H1 (cell line): ENCODE measurements around the gene TRAF3. TPM values are rescaled to one million over a fixed set of nuclear protein-coding genes. Genes with fewer than 3 reads are reported as not detected.

Experiments used
- CTCF ChIA-PET: fragments of 300-600 bp; sonication (Branson Sonifier 250); formaldehyde crosslinking; loops from one replicate; lab custom pipeline; 2021; ENCODE audit not compliant: partially characterized antibody; lab: Charles Lee
- POLR2A ChIA-PET: fragments of 300-600 bp; sonication (Branson Sonifier 250); formaldehyde crosslinking; loops from one replicate; lab custom pipeline; 2021; ENCODE audit warnings: inconsistent platforms; ENCODE audit not compliant: partially characterized antibody; lab: Charles Lee
- DNase-seq, 2 experiments: peaks; one replicate each; pipeline versions ENCODE4 v3.0.0 to v3.0.0-alpha.2; 2010 to 2022; ENCODE audit warnings: low spot score in 2 of 2, low read depth in 1 of 2, mixed read lengths in 1 of 2
- FAIRE-seq: peaks from 2 replicates; lab custom pipeline; 2011; peaks lifted over from hg19 to GRCh38; lab: Jason Lieb, UNC
- H2AFZ ChIP-seq: 2 replicates; pipeline ENCODE4 v1.8.1; 2012; ENCODE audit warnings: low read length, inconsistent platforms
- H2AK5ac ChIP-seq: 2 replicates; pipeline ENCODE4 v1.6.1; 2013; ENCODE audit warnings: low read depth, low read length
- H2BK120ac ChIP-seq: replicated peaks from 2 replicates; pipeline ENCODE3; 2013; ENCODE audit warnings: low read depth, low read length, inconsistent platforms
- H2BK12ac ChIP-seq: 2 replicates; pipeline ENCODE4 v1.6.1; 2013; ENCODE audit warnings: low read depth, low read length
- H2BK15ac ChIP-seq: 2 replicates; pipeline ENCODE4 v1.6.1; 2013; ENCODE audit warnings: low read length
- H2BK20ac ChIP-seq: 2 replicates; pipeline ENCODE4 v1.6.1; 2013; ENCODE audit warnings: low read length
- H2BK5ac ChIP-seq: 2 replicates; pipeline ENCODE4 v1.6.1; 2013; ENCODE audit warnings: low read depth, low read length
- H3K14ac ChIP-seq: 2 replicates; pipeline ENCODE4 v1.6.1; 2013; ENCODE audit warnings: inconsistent platforms; ENCODE audit not compliant: insufficient read length
- H3K18ac ChIP-seq: 2 replicates; pipeline ENCODE4 v1.6.1; 2013; ENCODE audit warnings: low read length; ENCODE audit errors: extremely low read depth
- H3K23ac ChIP-seq: 2 replicates; pipeline ENCODE4 v1.6.1; 2013; ENCODE audit warnings: inconsistent platforms; ENCODE audit not compliant: insufficient read length
- H3K23me2 ChIP-seq: 2 replicates; pipeline ENCODE4 v1.6.1; 2013; ENCODE audit warnings: low read depth, low read length
- H3K27ac ChIP-seq: 2 replicates; pipeline ENCODE4 v1.6.1; 2011; ENCODE audit warnings: low read depth, low read length, inconsistent platforms
- H3K27me3 ChIP-seq, 4 experiments: replicated peaks in 1 of 4; 1 replicate in 1 of 4; 2 replicates in 3 of 4; pipeline versions ENCODE4 v1.6.1 to v1.8.1; 2011 to 2013; ENCODE audit warnings: low read length in 3 of 4, mild to moderate bottlenecking in 3 of 4, inconsistent platforms in 2 of 4, mixed read lengths in 2 of 4, moderate library complexity in 1 of 4; ENCODE audit not compliant: control insufficient read depth in 3 of 4, insufficient read depth in 3 of 4; ENCODE audit errors: extremely low read depth in 1 of 4
- H3K36me3 ChIP-seq, 4 experiments: 2 replicates each; pipeline versions ENCODE4 v1.6.1 to v1.8.1; 2011 to 2013; ENCODE audit warnings: mild to moderate bottlenecking in 4 of 4, low read length in 3 of 4, moderate library complexity in 2 of 4, control low read depth in 1 of 4, inconsistent platforms in 1 of 4; ENCODE audit not compliant: insufficient read depth in 4 of 4, control insufficient read depth in 2 of 4
- H3K4ac ChIP-seq: replicated peaks from 2 replicates; pipeline ENCODE3; 2013; ENCODE audit warnings: low read length, low read depth, mixed read lengths, inconsistent platforms; ENCODE audit not compliant: insufficient read length
- H3K4me1 ChIP-seq, 4 experiments: replicated peaks in 1 of 4; 1 replicate in 1 of 4; 2 replicates in 3 of 4; pipeline versions ENCODE4 v1.6.1 to v1.8.1; 2011 to 2013; ENCODE audit warnings: low read length in 3 of 4, inconsistent platforms in 2 of 4, mixed read lengths in 1 of 4; ENCODE audit not compliant: insufficient read depth in 4 of 4, control insufficient read depth in 3 of 4
- H3K4me2 ChIP-seq, 2 experiments: 2 replicates each; pipeline versions ENCODE4 v1.6.1 to v1.8.1; 2011 to 2013; ENCODE audit warnings: low read depth in 2 of 2, low read length in 2 of 2, control low read depth in 1 of 2, inconsistent platforms in 1 of 2, mild to moderate bottlenecking in 1 of 2; ENCODE audit not compliant: insufficient read depth in 1 of 2
- H3K4me3 ChIP-seq, 4 experiments: fragments of 200-600, 300-600 bp in 1 of 4; sonication (generic), shearing (Covaris generic), sonication (Bioruptor Twin) in 1 of 4; 2 replicates each; pipeline versions ENCODE4 v1.5.1 to v1.8.1; 2011 to 2016; ENCODE audit warnings: low read length in 4 of 4, low read depth in 3 of 4, control low read depth in 2 of 4, inconsistent platforms in 2 of 4, mild to moderate bottlenecking in 2 of 4, mixed read lengths in 1 of 4, moderate library complexity in 1 of 4; ENCODE audit not compliant: insufficient read depth in 2 of 4; ENCODE audit errors: extremely low read depth in 1 of 4
- H3K56ac ChIP-seq: replicated peaks from 2 replicates; pipeline ENCODE3; 2013; ENCODE audit warnings: low read depth, mild to moderate bottlenecking, mixed read lengths, low read length, inconsistent platforms; ENCODE audit not compliant: insufficient read length
- H3K79me1 ChIP-seq: 2 replicates; pipeline ENCODE4 v1.6.1; 2013; ENCODE audit warnings: low read depth, low read length, control low read depth
- H3K79me2 ChIP-seq, 2 experiments: 2 replicates each; pipeline versions ENCODE4 v1.6.1 to v1.8.1; 2012 to 2013; ENCODE audit warnings: low read length in 2 of 2, mild to moderate bottlenecking in 2 of 2, inconsistent platforms in 1 of 2; ENCODE audit not compliant: insufficient read depth in 2 of 2, control insufficient read depth in 1 of 2
- H3K9ac ChIP-seq, 4 experiments: replicated peaks in 1 of 4; 1 replicate in 1 of 4; 2 replicates in 3 of 4; pipeline versions ENCODE4 v1.6.1 to v1.8.1; 2011 to 2013; ENCODE audit warnings: low read depth in 3 of 4, low read length in 3 of 4, control low read depth in 2 of 4, mild to moderate bottlenecking in 2 of 4, moderate library complexity in 2 of 4, inconsistent platforms in 1 of 4; ENCODE audit errors: extremely low read depth in 1 of 4
- H3K9me3 ChIP-seq, 2 experiments: 2 replicates each; pipeline versions ENCODE4 v1.6.1 to v1.8.1; 2012 to 2013; ENCODE audit warnings: mild to moderate bottlenecking in 2 of 2, moderate library complexity in 2 of 2, control low read depth in 1 of 2, inconsistent platforms in 1 of 2, low read depth in 1 of 2, low read length in 1 of 2, mixed read lengths in 1 of 2; ENCODE audit not compliant: insufficient read depth in 2 of 2
- H4K20me1 ChIP-seq, 2 experiments: replicated peaks in 1 of 2; 2 replicates each; pipeline versions ENCODE3 to v1.8.1; 2011 to 2013; ENCODE audit warnings: inconsistent platforms in 2 of 2, low read length in 2 of 2, mild to moderate bottlenecking in 1 of 2; ENCODE audit not compliant: insufficient read depth in 2 of 2, control insufficient read depth in 1 of 2
- H4K5ac ChIP-seq: 2 replicates; pipeline ENCODE4 v1.6.1; 2013; ENCODE audit warnings: low read length, low read depth, mixed read lengths, inconsistent platforms; ENCODE audit not compliant: insufficient read length
- H4K8ac ChIP-seq: 2 replicates; pipeline ENCODE4 v1.8.0; 2013; ENCODE audit warnings: mild to moderate bottlenecking, moderate library complexity, low read length, inconsistent platforms; ENCODE audit not compliant: insufficient read depth; ENCODE audit errors: extremely low read depth
- H4K91ac ChIP-seq: replicated peaks from 2 replicates; pipeline ENCODE3; 2013; ENCODE audit warnings: low read length, mixed read lengths, inconsistent platforms; ENCODE audit not compliant: insufficient read length
- EP300 ChIP-seq, 2 experiments: IDR thresholded peaks; 1 replicate in 1 of 2; 2 replicates in 1 of 2; pipeline ENCODE4 v1.6.1; 2011 to 2012; ENCODE audit warnings: low read depth in 2 of 2, low read length in 2 of 2, mild to moderate bottlenecking in 2 of 2, borderline replicate concordance in 1 of 2, inconsistent platforms in 1 of 2, moderate library complexity in 1 of 2
- RAD21 ChIP-seq, 2 experiments: IDR thresholded peaks in 1 of 2; conservative IDR thresholded peaks in 1 of 2; 2 replicates each; pipeline ENCODE4 v1.6.1; 2011; ENCODE audit warnings: low read depth in 2 of 2, low read length in 2 of 2, improper control_type of control experiment in 1 of 2, inconsistent platforms in 1 of 2, mild to moderate bottlenecking in 1 of 2, moderate library complexity in 1 of 2
- WGBS, 2 experiments: shearing (Covaris generic) in 1 of 2; methylation state at CpG; one replicate each; pipeline versions ENCODE4 v1.1.6 to v1.1.7; 2013 to 2015; ENCODE audit warnings: low lambda C conversion rate in 2 of 2, mixed read lengths in 2 of 2, inconsistent platforms in 1 of 2, low coverage in 1 of 2, missing lambda C conversion rate in 1 of 2; ENCODE audit not compliant: insufficient replicate concordance in 2 of 2, insufficient coverage in 1 of 2, insufficient read length in 1 of 2; ENCODE audit errors: extremely low coverage in 1 of 2, missing lambda C conversion rate in 1 of 2; 5-methylcytosine and 5-hydroxymethylcytosine counted together
- polyA plus RNA-seq, 7 experiments: library from polyadenylated mRNA; depleted of rRNA in 3 of 7; stranded (reverse) in 5 of 7; unstranded in 2 of 7; fragments of >200 nt in 5 of 7; fragments of 200-250 nt in 2 of 7; gene quantifications; 1 replicate in 5 of 7; 2 replicates in 1 of 7; 4 replicates in 1 of 7; pipeline versions ENCODE4 v1.2.1 to v1.2.3, GENCODE V29; 2011 to 2013; ENCODE audit warnings: missing spikeins in 2 of 7, mixed read lengths in 2 of 7
- total RNA-seq: library from RNA; stranded (reverse); fragmentation: NEBNext Ultra II Directional; extraction: Animal tissue kit (Norgen Biotek cat#: 25700); gene quantifications from 2 replicates; pipeline ENCODE4 v1.2.1, GENCODE V29; 2021

TRAF3 gene
- total and polyA plus RNA-seq, 2 of the 8 experiments (the other 6 are each of a cell fraction or from before 2014, with no cell fraction given): 5.8 to 12.1 TPM

DNA sequence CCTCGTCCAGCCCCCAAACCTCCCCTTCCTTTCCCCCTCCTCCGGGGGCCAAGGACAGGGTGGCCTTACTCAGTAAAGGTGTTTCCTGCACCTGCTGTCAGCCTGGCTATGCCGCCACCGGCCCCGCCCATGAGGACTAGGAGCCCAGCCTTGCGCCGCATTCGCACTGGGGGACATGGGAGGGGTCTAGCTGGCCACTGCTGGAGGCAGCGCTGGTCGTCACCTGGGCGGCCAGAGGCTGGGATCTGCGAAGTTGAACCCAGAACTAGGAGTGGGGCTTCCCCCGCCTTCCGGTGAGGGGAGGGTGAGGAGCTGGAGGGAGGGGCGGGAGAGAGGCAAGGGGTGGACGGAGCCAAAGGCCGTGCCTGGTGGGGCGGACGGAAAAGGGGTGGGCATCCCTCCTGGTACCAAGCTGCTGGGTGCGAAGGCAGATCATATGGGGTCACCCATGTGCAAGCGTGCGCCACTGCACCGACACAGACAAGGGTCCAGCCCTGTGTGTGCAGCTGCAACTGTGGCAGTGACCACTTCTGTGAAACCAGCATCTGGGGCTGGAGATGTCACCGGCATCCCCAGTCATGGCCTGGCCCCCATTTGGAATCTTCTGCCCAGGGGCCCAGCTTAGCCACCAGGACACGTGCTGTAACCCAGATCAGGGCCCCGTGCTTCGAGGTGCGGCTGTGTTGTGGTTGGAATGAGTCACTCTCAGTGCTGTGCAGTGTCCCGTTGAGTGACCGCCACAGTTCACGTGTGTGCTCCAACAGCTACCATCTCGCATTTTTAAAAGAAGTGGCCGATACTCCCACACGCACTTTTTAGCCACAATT is 153.7 kb downstream of the TRAF3 start:
- Histone ChIP-seq H3K9me3 (no peaks in the 10 kb centered on the region), H4K20me1 (peaks cover 0 to 12% of the 10 kb centered on the region in 2 experiments), H3K36me3 (peaks cover 0 to 14% (median 4%) of the 10 kb centered on the region in 4 experiments; a peak in 4 of 8 replicates), H3K14ac (no peak overlapping the region), H4K8ac (no peak overlapping the region), H4K5ac (no peak overlapping the region), H2BK12ac (no peak overlapping the region), H3K56ac (no peak overlapping the region), H3K4me1 (peaks cover 3 to 26% (median 17%) of the 10 kb centered on the region in 4 experiments), H3K23me2 (peaks cover 21% of the 10 kb centered on the region; the same call in 1 of the 2 replicates), H3K4ac (no peak overlapping the region), H3K79me2 (no peaks in the 10 kb centered on the region), H2AK5ac (no peak overlapping the region), H3K18ac (no peak overlapping the region), H3K27me3 (peaks cover 26 to 57% (median 51%) of the 10 kb centered on the region in 4 experiments), H3K9ac (no peak overlapping the region), H2BK15ac (no peak overlapping the region), H2BK120ac (no peak overlapping the region), H2BK20ac (no peak overlapping the region), H4K91ac (no peak overlapping the region), H3K27ac (no peak overlapping the region), H3K23ac (no peak overlapping the region), H2AFZ (no peak overlapping the region; the same call in 1 of the 2 replicates), H3K4me2 (peak overlapping the region; percentile 88 to 98), H2BK5ac (no peak overlapping the region), H3K4me3 (peak overlapping the region in 3 of 4 experiments; percentile 8 to 92 (median 10); a peak in 4 of 8 replicates), H3K79me1 (no peaks in the 10 kb centered on the region)
- whole genome bisulfite sequencing, 2 experiments: 57% methylated on average over 21 of the region's 34 CpGs; no CpG with 5 or more reads in 1 of the 2 experiments
- FAIRE-seq (no peak), DNase-seq (peak in 1 of 2 experiments; percentile 82)
- ChIA-PET CTCF (interaction anchor here (0.7 to 1.3 kb wide), 5 partner anchors 13 to 423 kb away, joined by 3 to 7 read pairs (median 3); no protein-coding TSS in a partner anchor), POLR2A (interaction anchor here (0.9 to 1.1 kb wide), 5 partner anchors 10 to 311 kb away, joined by 3 to 4 read pairs (median 3); no protein-coding TSS in a partner anchor)
- TF ChIP-seq RAD21 (IDR thresholded peaks at IDR 0.05 in 1 of 2, conservative IDR thresholded peaks at IDR 0.05 in 1 of 2; ENCODE audit: low read depth in 2 of 2, low read length in 2 of 2): no peak
- TF ChIP-seq EP300 (IDR thresholded peaks at IDR 0.05; ENCODE audit: borderline replicate concordance in 1 of 2, low read depth in 2 of 2, low read length in 2 of 2): no peak
